Limb (tissue), 2 donors: ENCODE data around the gene SDE2.
A peak's percentile ranks its signal among the peaks of the same experiment; 100 is the strongest.
"Not testable (repeated sequence)": the region's sequence is repeated elsewhere in the genome, so short reads cannot be mapped to it uniquely, and the experiment has no call there.

Experiments used
- DNase-seq, 2 donors: peaks; one replicate each; pipeline ENCODE4 v3.0.0-alpha.2; 2016; ENCODE audit errors: extremely low spot score in 2 of 2

The SDE2 gene

GRCh38 chr1:226007126-226007892 is 8.2 kb upstream of the SDE2 start:
- not testable (repeated sequence) for DNase-seq

GRCh38 chr1:226006686-226007085 is 7.5 kb upstream of the SDE2 start:
- DNase-seq, result no peak

GRCh38 chr1:226004396-226004795 is 5.3 kb upstream of the SDE2 start:
- DNase-seq, result no peak

GRCh38 chr1:226003502-226004170 is 4.5 kb upstream of the SDE2 start:
- DNase-seq, result no peak

- DNase-seq, result peak in 1 of 2 donors; percentile 49
These were observed 3.7 kb upstream of the SDE2 start for GRCh38 chr1:226002667-226003501.

- DNase-seq, result peak; percentile 17 to 36
These were observed 3.0 kb upstream of the SDE2 start for GRCh38 chr1:226001963-226002666.

- no peak for DNase-seq
These were observed 1.9 kb upstream of the SDE2 start for GRCh38 chr1:226001088-226001487.

- not testable (repeated sequence) for DNase-seq
These were observed 1.4 kb upstream of the SDE2 start for GRCh38 chr1:226000493-226001081.

- DNase-seq, result no peak
These were observed 782 bp upstream of the SDE2 start for GRCh38 chr1:225999912-226000337.

GRCh38 chr1:225998560-225999226 is 450 bp downstream of the SDE2 start:
- no peak for DNase-seq

- DNase-seq, result no peak
These were observed 2.1 kb downstream of the SDE2 start for GRCh38 chr1:225996946-225997545.

- DNase-seq, result no peak
These were observed 3.0 kb downstream of the SDE2 start for GRCh38 chr1:225995919-225996864.

- no peak for DNase-seq
These were observed 8.3 kb downstream of the SDE2 start for GRCh38 chr1:225990705-225991464.

GRCh38 chr1:225987491-225988316 is 11.4 kb downstream of the SDE2 start:
- DNase-seq, result peak in 1 of 2 donors; percentile 58

- DNase-seq, result no peak
These were observed 17.4 kb downstream of the SDE2 start for GRCh38 chr1:225981714-225982113.

- DNase-seq, result no peak
These were observed 18.9 kb downstream of the SDE2 start for GRCh38 chr1:225980005-225980836.
